Peyer's patch (tissue), 4 donors: ENCODE measurements around the gene SEC16B. TPM values are rescaled to one million over a fixed set of nuclear protein-coding genes. Genes with fewer than 3 reads are reported as not detected.

Source experiments
- DNase-seq, 3 donors: peaks; one replicate each; pipeline ENCODE4 v3.0.0-alpha.2; 2017 to 2019
- H3K27ac ChIP-seq, 4 donors: fragments of 200-600 bp; sonication (generic); one replicate each; pipeline ENCODE4 v1.5.1; 2016 to 2019
- H3K27me3 ChIP-seq, 2 donors: fragments of 200-600 bp; sonication (generic); one replicate each; pipeline ENCODE4 v1.5.1; 2019
- H3K36me3 ChIP-seq, 3 donors: fragments of 200-600 bp; sonication (generic); one replicate each; pipeline ENCODE4 v1.5.1; 2016 to 2019
- H3K4me1 ChIP-seq, 4 donors: fragments of 200-600 bp; sonication (generic); one replicate each; pipeline ENCODE4 v1.5.1; 2016 to 2019
- H3K4me3 ChIP-seq, 4 donors: fragments of 200-600 bp; sonication (generic); 1 replicate in 3 of 4; 2 replicates in 1 of 4; pipeline ENCODE4 v1.5.1; 2016 to 2019; ENCODE audit warnings: mild to moderate bottlenecking in 1 of 4
- H3K9me3 ChIP-seq, 4 donors: fragments of 200-600 bp; sonication (generic); one replicate each; pipeline ENCODE4 v1.5.1; 2016 to 2019; ENCODE audit warnings: mild to moderate bottlenecking in 1 of 4
- CTCF ChIP-seq, 6 experiments: fragments of 450-650 bp in 4 of 6; fragments of 200-600 bp in 2 of 6; sonication (generic) in 1 of 6; IDR thresholded peaks; one replicate each; pipeline ENCODE4 v1.5.1; 2017 to 2019; ENCODE audit warnings: antibody characterized with exemption in 6 of 6, mild to moderate bottlenecking in 3 of 6, moderate library complexity in 1 of 6
- POLR2A ChIP-seq, 2 donors: fragments of 450-650 bp; IDR thresholded peaks; one replicate each; pipeline ENCODE4 v1.5.1; 2017; ENCODE audit warnings: antibody characterized with exemption in 2 of 2, mild to moderate bottlenecking in 2 of 2, moderate library complexity in 2 of 2
- total RNA-seq, 4 donors: library from RNA; depleted of rRNA; stranded (reverse); fragments of >200 nt; gene quantifications; one replicate each; pipeline ENCODE4 v1.1.0, GENCODE V29; 2016

Gene SEC16B
- total RNA-seq, 4 donors from 2014 or later: 20.6 to 147 (median 55.0) TPM

DNA sequence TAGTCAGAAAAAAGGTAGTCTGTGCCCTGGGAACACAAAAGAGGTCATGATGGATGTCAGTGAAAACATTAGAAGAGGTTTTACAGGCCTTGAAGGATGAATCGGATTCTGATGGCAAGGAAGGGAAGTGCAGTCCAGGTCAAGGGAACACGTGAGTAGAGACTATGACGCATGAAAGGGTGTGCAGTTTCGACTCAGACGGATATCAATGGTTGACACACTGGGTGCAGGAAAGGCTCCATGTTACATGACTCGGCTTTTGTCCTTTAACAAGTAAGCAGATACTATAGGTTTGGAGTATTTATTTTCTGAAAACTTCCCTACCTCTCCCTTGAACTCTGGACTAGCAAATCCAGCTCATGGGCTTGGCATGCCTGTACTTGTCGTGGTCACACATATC lies 55.3 kb downstream of the SEC16B start:
- DNase-seq: no peak
- no peak for TF ChIP-seq CTCF (IDR thresholded peaks at IDR 0.05)
- TF ChIP-seq POLR2A (IDR thresholded peaks at IDR 0.05): no peak
- Histone ChIP-seq H3K27ac (no peak overlapping the region), H3K4me3 (no peak overlapping the region), H3K9me3 (no peaks in the 10 kb centered on the region), H3K36me3 (no peaks in the 10 kb centered on the region), H3K27me3 (no peaks in the 10 kb centered on the region), H3K4me1 (no peaks in the 10 kb centered on the region)

GRCh38 chr1:177913762-177914540 lies 55.9 kb downstream of the SEC16B start:
- DNase-seq: peak in 1 of 3 donors; percentile 59

DNA sequence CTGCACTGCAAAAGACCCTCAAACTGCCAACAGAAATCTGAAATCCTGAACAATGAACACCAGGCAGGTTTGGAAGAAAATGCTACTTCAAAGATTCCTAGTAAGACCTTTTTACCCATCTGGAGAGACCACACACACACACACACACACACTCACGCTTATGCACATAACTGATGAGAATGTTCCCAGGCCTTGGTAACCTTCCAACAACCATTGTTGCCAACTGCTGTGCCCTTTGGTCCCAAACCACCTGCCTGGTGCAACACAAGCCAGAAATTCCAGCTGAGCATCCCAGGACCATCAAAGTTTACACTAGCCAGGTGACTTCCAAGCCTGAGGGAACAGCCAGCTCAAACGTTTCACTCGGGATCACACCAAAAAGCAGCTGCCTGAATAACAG lies 56.9 kb downstream of the SEC16B start:
- no peak for TF ChIP-seq POLR2A (IDR thresholded peaks at IDR 0.05)
- no peak for TF ChIP-seq CTCF (IDR thresholded peaks at IDR 0.05)
- no peak overlapping the region for H3K27ac ChIP-seq

More at GRCh38 chr1:177913762-177914540, 55.9 kb downstream of the SEC16B start:
- no peak for TF ChIP-seq POLR2A (IDR thresholded peaks at IDR 0.05)
- peak in 4 of 6 experiments; percentile 18 to 65 (median 56) for TF ChIP-seq CTCF (IDR thresholded peaks at IDR 0.05)
- H3K4me3 ChIP-seq: no peak overlapping the region
- H3K36me3 ChIP-seq: no peaks in the 10 kb centered on the region
- no peaks in the 10 kb centered on the region for H3K9me3 ChIP-seq
- no peak overlapping the region for H3K27ac ChIP-seq
- no peaks in the 10 kb centered on the region for H3K27me3 ChIP-seq
- H3K4me1 ChIP-seq: no peaks in the 10 kb centered on the region

GRCh38 chr1:177909416-177909815 lies 60.4 kb downstream of the SEC16B start:
- Histone ChIP-seq H3K9me3 (no peaks in the 10 kb centered on the region), H3K4me1 (no peaks in the 10 kb centered on the region), H3K4me3 (no peak overlapping the region), H3K36me3 (no peaks in the 10 kb centered on the region), H3K27me3 (no peaks in the 10 kb centered on the region), H3K27ac (no peak overlapping the region)
- DNase-seq: no peak
- no peak for TF ChIP-seq POLR2A (IDR thresholded peaks at IDR 0.05)
- TF ChIP-seq CTCF (IDR thresholded peaks at IDR 0.05): no peak

More for the DNA sequence above, 56.9 kb downstream of the SEC16B start:
- no peaks in the 10 kb centered on the region for H3K4me1 ChIP-seq
- no peak overlapping the region for H3K4me3 ChIP-seq
- no peaks in the 10 kb centered on the region for H3K9me3 ChIP-seq
- H3K36me3 ChIP-seq: no peaks in the 10 kb centered on the region
- H3K27me3 ChIP-seq: no peaks in the 10 kb centered on the region
- peak in 2 of 3 donors; percentile 63 for DNase-seq

- Histone ChIP-seq H3K27ac (no peak overlapping the region), H3K27me3 (no peaks in the 10 kb centered on the region), H3K4me3 (no peak overlapping the region), H3K36me3 (no peaks in the 10 kb centered on the region), H3K9me3 (no peaks in the 10 kb centered on the region), H3K4me1 (no peaks in the 10 kb centered on the region)
- DNase-seq: no peak
- TF ChIP-seq POLR2A (IDR thresholded peaks at IDR 0.05) (no peak), CTCF (IDR thresholded peaks at IDR 0.05) (no peak)
These were observed 62.9 kb downstream of the SEC16B start for GRCh38 chr1:177907000-177907399.
